NCI-H2029 treated with DMSO at 0.1 percent for 48 hours (cell line): ENCODE data around the gene SLC39A7.
A peak's percentile ranks its signal among the peaks of the same experiment; 100 is the strongest.

Experiments
- DNase-seq: peaks from one replicate; lab custom pipeline; 2025; lab: John Stamatoyannopoulos, UW

SLC39A7 gene, protein sequence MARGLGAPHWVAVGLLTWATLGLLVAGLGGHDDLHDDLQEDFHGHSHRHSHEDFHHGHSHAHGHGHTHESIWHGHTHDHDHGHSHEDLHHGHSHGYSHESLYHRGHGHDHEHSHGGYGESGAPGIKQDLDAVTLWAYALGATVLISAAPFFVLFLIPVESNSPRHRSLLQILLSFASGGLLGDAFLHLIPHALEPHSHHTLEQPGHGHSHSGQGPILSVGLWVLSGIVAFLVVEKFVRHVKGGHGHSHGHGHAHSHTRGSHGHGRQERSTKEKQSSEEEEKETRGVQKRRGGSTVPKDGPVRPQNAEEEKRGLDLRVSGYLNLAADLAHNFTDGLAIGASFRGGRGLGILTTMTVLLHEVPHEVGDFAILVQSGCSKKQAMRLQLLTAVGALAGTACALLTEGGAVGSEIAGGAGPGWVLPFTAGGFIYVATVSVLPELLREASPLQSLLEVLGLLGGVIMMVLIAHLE

DNA sequence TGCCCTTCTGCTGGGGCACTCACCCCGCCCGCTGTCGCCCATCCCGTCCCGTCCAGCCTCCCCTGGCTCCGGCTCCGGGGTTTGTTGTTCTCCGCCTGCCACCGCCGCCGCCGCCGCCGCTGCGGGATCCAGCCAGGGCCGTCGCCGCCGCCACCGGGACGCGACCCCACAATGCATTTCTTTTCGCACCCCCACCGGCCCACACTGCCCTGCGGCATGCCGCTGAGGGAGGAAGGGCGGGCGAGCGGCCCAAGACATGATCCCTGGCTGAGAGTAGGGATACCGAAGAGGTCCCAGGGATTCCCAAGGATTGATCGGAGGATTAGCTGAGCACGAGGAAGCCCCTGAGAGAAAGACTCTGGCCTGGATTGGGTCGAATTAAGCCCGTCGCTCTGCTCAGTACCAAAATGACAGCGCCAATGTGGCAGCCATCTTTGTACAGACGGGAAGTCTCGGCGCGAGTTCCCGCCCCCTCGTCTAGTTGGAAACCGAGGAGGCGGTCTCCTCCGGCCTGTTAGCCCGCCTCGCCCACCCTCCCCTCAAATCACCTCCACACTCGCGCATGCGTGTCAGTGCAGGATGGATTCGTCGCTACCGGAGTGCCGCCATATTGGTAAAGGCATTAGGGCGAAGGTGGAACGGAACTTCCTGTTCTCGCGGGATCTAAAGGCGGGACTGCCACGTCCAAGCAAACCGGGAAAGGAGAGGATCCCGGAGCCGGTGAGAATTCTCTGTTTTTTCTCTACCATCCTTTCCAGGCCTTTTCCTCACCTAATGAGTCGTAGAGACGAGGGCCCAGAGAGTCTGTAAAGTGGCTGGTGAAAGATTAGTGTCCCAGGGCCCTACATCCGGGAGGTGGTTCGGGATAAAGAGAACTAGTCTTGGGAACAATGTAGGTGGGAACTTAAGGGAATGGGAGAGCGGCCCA, at the start of gene SLC39A7, which contains the start of gene RXRB:
TSS of gene SLC39A7 (plus strand) at position 649 of the 928 bp plus-strand sequence. CDS start 379 bp downstream, outside the sequence.
TSS of gene RXRB (minus strand) at position 447 of the 928 bp plus-strand sequence. CDS start at position 258, 189 bp downstream.
- peak; percentile 94 for DNase-seq

DNA sequence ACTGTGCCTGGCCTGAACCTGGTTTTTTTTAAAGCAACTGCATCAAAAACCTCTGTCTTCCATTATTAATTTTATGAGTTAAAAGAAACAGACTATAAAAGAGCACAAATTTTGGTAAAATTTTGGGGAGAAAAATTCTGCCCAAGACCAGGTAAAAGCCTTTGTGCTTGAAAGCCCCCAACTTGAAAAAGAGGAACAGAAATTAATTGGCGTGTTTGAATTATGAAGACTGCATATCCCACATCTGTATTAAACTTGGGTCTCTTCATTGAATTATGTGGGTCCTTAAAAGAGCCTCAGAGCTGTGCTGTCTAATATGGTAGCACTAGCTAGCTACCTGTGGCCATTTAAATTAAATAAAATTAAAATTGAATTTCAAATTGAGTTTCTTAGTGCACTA, 49.6 kb upstream of the SLC39A7 start:
- no peak for DNase-seq

DNA sequence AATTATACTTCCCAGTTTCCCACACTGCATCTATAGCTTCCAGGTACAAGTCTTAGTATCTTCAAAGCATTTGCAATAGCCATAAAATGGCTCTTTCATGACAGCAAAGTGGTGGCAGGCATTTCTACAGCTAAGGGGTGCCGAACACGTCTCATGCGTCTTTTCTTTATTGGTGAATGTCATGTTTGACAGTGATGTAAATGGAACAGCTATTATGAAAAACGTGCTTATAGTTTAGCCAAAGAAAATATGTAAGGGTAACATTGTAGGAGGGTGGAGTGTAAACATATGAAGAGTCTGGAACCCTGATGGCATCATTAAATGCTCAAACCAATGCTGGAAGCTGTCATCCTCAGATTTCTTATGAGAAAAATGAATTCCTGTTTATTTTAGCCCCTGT, 46.3 kb upstream of the SLC39A7 start:
- no peak for DNase-seq

DNA sequence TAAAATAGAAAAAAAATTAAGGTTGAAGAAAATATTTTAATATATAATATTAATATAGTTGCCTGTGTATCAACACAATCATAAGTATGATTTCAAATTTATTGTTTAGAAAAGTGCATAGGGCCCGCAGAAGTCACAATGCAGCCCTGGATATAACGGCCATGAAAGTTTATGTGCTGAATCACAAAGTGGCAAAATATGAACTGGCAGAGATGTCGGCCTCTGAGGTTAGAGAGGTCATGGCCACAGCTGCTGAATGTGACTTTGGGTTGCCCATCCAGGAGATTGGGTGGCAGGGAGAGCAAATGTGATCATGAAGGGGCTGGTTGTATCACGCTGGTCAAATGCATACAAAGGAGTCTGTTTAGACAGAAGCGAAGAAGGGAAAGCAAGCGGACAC, 44.1 kb upstream of the SLC39A7 start:
- no peak for DNase-seq

DNA sequence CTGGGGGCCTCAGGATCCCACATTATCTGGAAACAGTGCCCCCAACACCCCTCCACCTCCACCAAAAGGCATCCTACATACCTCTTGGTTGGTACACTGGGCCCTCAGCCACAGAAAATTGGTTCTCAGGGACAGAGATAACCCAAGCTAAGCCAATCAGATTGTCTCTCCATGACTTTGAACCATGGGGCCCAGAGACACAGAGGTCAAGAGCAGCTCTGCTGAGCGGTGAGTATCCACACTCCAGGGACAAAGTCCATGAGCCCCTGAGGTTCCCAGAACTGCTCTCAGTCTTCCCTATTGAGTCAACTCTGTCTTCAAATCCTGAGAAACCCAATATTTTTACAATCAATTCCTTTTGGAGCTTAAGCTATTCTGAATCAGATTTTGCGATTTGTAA, 43.7 kb upstream of the SLC39A7 start:
- no peak for DNase-seq

DNA sequence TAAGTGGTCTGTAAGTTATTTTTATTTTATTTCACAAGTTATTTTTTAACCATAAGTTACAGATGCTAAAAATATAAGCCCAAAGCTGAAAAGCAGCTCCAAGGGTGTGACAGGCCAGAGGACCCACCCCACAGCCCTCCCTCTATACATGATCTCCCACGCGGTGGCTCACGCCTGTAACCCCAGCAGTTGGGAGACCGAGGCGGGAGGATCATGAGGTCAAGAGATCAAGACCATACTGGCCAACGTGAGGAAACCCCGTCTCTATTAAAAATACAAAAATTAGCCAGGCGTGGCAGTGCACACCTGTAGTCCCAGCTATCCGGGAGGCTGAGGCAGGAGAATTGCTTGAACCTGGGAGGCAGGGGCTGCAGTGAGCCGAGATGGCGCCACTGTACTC, 40.6 kb upstream of the SLC39A7 start:
- no peak for DNase-seq

DNA sequence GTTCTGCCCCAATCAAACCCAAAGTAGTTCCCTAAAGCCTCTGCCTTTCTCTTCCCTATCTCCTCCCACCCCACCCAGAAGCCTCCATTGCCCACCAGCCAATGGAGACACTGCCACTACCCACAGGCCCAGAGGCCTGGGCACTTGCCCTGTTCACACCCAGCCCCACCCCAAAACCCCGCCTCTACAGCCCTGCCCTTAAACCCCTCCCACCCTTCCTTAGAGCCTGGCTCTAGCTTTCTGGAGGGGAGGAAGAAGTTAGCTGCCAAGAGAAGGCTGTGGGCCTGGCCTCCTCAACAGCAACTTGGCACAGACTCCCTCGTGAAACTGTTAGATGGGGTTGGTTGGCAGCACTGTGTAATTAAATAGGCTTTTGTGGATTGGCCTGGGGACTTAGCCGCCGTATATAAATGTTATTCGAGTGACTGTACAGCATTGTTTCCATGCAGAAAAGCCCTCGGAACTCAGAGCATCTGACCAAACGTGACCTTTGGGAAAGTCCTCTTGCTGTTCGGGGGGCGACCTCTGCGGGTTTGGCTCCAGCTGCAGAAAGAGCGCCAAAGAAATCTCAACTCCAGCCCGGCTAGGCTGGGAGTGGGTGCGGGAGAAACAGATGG, 39.8 kb upstream of the SLC39A7 start:
- DNase-seq = no peak

DNA sequence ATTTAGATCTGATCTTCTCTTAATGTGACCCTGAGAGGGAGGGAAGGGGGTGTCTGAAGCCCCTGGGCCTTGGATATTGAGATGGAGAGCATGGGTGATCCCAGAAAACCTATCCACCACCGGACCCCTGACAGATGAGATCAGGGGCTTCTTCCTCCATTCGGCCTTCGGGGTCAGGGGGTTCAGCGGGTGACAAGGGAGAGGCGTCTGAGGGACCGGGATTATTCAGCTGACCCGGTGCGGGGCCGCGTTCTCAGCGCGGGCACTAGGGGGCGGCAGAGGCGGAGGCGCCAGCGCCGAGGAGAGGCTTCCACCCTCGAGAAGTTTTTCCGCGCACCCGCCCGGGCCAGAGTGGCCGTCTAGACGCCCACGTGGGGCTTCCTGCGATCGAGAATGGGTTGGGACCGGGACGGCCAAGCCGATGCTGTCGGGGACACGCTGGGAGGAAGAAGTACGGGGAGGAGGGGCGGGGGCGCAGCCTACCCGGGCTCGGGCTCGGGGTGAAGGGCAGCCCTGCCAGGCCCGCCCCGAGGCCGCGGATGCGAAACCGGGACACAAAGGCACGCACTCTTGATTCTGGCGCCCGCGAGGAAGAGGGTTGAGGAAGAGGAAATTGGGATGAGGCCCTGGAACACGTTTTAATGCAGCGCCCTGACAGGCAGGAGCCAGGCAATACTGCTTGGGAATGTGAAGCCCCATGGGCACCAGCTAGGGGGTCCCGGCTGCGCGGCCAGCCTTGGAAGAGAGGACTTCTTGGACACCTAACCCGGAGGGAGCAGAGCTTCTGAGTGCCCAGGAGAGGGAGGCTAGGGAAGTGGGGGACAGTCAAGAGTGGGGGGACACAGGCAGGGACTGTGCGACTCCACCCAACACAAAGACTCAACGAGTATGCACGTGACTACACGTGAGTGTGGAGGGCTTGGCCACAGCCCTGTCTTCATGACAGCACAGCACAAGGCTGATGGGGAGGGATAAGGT, 39.0 kb upstream of the SLC39A7 start:
- DNase-seq = no peak

DNA sequence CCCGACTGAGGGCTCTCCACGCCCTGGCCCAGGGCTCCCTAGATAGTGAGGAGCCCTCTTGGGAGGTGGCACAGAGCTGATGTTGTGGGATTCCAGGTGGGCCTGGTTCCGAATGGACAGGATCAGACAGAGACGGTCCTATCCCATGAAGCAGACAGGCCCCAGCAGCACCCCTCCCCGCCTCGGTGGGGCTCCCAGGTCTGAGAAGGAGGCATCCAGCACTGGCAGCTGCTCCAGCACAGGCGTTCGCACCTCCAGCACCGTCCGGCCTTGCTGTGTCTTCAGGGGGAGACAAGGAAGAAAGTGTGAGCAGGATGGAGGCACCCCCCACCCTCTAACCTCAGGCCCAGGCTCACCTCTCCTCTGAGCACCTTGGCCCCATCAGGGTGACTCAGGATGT, 37.1 kb upstream of the SLC39A7 start:
- DNase-seq = no peak

DNA sequence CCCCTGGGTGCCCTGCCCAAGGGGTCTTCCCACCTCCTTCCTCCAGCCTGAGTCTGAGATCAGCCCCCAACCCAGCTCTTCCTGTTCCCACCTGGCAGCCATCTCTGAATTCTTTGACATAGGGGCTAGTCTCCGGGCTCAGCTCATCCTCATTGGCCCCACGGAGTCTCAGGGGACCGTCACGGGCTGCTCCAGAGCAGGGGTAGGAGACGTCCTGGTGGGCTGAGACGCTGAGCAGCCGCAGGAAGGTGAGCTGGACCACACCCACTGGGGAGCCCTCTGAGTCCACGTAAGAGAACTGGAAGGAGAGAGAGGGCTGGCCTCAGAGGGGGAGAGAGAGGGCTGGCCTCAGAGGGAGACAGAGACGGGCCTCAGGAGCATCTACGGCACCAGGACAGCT, 36.5 kb upstream of the SLC39A7 start:
- DNase-seq = no peak

DNA sequence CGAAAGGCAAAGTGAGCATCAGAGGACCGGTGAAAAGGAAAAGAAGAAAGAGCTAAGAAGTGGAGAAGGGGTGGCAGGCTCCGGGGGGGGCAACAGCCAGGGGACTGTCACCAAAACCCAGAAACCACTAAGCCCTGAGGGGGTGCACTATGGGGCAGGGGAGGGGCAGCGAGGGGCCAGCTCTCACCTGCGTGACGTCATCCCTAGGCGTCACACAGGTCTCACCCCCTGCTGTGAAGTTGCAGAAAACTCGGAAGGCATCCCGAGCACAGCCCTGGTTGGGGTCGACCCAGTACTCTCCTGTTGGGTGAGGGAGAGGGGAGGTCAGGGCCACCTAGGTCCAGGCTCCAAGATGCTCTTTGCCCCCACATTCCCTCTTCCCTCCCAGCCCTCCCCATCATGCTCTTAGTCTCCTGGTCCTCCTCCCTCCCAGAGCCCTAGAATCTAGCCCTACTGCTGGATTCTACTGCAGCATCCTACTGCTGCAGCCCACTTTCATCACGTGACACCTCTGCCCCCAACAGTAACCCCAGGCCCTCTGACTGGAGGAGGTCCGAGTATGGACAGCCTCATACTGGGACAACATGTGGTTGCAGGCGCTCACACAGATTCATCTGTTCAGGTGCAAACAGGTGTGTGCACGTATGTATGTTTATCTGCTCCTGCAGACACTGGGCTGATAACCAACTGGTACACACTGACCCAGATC, 35.8 kb upstream of the SLC39A7 start:
- no peak for DNase-seq

DNA sequence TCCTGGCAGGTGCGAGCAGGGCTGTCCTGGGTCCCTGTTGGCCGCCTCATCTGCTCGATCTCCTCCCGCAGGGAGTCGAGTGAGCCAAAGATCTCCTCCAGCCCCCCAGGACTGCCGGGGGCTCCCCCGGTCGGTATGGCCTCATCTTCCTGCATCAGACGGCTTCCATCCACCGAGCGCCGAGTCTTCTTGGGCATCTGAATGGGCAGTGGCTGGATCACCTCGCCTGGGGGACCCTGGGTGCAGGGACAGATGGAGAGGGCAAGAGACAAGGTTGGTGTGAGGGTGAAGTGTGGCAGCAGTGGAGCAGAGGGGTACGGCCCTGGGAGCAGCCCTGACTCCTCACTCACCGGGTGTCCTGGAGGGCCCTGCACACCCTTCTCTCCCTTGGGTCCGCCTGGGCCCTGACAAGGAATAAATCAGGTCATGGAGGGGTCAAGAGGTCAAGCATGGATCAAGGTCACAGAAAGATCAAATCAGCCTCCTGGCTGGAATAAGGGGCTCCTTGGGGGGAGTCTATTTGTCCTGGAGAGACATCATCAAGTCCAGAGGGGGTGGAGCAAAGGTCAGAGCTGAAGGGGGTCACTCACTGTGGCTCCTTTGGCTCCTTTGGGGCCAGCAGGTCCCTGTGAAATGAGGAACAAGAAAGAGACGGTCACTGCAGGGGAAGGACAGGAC, 34.9 kb upstream of the SLC39A7 start:
- no peak for DNase-seq

DNA sequence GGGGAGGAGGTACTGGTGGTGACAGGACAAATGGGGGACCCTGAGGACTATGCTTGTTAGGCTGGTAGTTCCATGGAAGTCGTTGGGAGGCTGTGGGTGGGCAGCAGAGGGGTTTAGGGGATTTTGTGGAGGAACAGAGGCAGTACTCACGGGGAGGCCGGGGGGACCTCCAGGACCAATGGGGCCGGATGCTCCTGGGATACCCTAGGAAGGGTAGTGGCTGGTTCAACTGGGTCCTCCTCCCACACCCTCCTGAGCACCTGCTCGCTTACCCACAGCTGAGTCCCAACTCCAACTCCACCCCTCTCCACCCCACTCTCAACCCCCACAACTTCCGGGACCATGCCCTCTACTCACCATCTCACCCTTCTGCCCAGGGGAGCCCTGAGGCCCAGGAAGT, 34.3 kb upstream of the SLC39A7 start:
- no peak for DNase-seq

DNA sequence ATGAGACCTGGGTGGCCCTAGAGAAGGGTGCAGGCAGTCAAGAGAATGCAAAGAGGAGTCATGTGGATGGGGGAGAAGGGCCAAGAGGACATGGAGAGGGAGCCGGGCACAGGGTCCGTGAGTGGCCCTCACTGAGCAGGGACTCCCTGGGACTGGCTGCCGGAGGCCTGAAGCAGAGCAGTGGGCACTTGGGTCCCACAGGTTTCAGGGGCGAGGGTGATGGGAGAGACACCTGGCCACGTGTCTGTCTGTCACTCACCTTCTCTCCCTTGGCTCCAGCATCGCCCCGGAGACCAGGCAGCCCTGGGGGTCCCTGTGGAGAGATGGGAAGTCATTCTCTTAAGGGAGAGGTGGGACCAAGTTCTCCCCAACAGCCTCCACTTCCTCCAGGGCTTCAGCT, 33.9 kb upstream of the SLC39A7 start:
- DNase-seq = no peak

DNA sequence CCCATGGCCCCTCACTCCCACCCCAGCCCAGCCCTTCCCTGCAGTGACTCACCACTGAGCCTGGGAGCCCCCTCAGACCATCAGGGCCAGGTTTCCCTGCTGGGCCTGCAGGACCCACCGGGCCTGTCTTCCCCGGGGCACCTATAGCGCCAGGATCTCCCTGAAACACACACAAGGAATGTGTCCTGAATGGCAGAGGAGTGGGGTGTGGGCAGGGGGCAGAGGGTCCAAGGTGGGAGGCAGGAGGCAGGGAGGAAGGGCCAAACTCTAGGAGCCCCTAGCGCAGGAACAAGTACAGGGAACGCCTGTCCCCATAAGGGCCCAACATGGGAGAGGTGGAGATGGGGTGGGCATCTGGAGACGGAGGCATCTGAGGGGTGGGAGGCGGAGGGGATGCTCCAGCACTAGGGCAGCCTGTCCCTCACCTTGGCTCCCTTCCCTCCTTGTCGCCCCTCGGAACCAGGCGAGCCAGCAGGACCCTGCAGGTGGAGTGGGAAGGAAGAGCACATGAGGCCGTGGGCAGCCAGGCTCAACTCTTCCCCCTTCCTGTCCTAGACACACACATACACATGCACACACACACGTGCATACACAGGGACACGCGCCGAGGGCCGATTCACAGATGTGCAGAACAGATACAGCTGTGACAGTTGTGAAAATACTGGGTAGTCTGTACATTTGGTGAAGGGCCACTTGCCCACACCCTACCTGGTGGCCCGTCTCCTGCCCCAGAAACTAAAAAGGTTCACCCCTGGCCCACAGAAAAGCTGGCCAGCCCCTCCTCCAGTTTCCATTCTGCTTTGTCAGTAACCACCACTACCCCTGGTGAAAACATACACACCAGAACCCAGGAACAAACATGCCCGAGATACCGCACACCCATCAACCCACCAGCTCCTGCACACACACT, 33.0 kb upstream of the SLC39A7 start:
- DNase-seq = no peak

DNA sequence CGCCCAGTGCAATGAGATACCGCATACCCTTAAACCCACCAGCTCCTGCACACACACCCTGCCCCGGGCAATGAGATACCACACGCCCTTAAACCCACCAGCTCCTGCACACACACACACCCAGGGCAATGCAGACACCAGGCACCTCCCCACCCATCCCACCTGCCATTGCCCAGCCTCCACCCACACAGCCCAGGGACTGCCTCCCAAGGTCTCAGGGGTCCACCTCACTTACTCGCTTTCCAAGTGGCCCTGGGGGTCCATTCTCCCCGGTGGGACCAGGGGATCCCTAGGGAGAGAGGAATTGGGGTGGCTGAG, 32.4 kb upstream of the SLC39A7 start:
- no peak for DNase-seq

DNA sequence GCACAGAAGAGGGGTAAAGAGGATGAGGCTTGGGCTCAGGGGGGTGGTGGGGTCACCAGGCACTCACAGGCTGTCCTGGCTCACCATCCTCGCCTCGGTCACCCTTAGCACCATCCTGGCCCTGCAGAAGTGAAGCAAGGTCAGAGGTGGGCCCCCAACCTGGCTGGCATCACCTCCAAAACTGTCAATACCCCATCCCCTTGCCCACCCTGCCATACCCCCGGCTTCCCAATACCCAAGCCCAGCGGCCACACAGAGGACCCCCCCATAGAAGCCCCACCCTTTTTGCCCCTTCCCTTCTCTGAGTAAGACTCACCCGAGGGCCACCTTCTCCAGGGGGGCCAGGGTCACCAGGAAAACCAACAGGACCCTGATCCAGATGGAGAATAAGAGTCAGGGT, 32.0 kb upstream of the SLC39A7 start:
- DNase-seq = no peak

DNA sequence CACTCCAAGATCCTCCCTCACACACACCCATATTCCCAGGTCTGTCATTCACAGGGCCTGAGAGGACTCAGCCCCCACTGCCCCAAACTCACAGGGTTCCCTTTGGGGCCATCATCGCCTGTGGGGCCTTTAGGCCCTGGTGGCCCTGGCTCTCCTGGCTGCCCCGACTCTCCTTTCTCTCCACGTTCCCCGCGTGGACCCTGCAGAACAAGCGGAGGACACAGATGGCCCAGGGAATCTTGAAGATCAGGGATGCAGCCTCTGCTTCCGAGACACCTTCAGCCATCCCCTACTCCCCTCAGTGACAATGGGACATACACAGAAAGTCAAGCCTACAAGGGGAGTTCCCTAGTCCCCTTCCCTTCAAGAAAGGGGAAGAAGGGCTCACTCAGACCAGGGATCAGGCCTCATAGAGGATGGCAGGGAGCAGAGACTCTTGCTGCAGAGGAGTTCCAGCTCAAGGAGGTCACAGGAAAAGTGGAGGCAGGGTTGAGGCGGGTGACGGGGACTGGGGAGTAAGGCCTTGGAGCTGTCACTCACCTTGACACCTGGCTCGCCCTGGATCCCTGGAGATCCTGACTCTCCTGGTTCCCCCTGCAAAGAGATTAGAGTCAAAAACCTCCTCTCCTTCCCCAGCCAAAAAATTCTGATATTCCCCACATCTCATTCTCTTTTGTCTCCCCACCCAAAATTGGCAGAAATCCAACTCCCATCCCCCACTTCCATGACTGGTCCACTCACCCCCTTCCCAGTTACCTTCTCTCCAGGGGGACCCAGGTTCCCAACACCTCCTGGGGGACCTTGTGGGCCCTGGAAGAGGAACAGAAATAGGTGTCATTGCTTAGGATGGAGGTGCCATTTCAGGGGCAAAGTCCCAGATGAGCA, 31.1 kb upstream of the SLC39A7 start:
- no peak for DNase-seq
